IMR-90 (cell line): Measurements from ENCODE around the gene KIRREL1. TPM values are rescaled to one million over a fixed set of nuclear protein-coding genes. Genes with fewer than 3 reads are reported as not detected.

Source experiments
- ATAC-seq: fragments of 200-7000 bp; cut with Tn5 transposase; 2 replicates; pipeline ENCODE4 v1.9.1; 2020; ENCODE audit warnings: low read depth, mild to moderate bottlenecking, moderate library complexity
- BruUV-seq: library from RNA; stranded (reverse); fragments of 400-500 nt; replicated peaks from 2 replicates; lab custom pipeline; 2021; lab: Mats Ljungman, UMichigan
- CTCF ChIA-PET: fragments of 300-600 bp; formaldehyde crosslinking; extraction: SDS; loops from one replicate; lab custom pipeline; 2021; ENCODE audit warnings: antibody characterized with exemption; lab: Yijun Ruan, JAX
- POLR2A ChIA-PET: fragments of 300-600 bp; sonication (Branson Sonifier 250); formaldehyde crosslinking; loops from one replicate; lab custom pipeline; 2022; ENCODE audit warnings: antibody characterized with exemption; ENCODE audit not compliant: unreplicated experiment; lab: Charles Lee
- DNase-seq: peaks from one replicate; pipeline ENCODE4 v3.0.0; 2013
- H2AFZ ChIP-seq: replicated peaks from 2 replicates; pipeline ENCODE3; 2013; ENCODE audit warnings: low read length, mild to moderate bottlenecking; ENCODE audit not compliant: poor library complexity
- H2AK5ac ChIP-seq: 2 replicates; pipeline ENCODE4 v1.6.1; 2013; ENCODE audit warnings: low read depth, low read length, inconsistent platforms
- H2AK9ac ChIP-seq: replicated peaks from 2 replicates; pipeline ENCODE3; 2013; ENCODE audit warnings: mild to moderate bottlenecking, low read depth, low read length, moderate library complexity; ENCODE audit not compliant: poor library complexity
- H2BK120ac ChIP-seq: 2 replicates; pipeline ENCODE4 v1.6.1; 2013; ENCODE audit warnings: low read depth, low read length, inconsistent platforms
- H2BK15ac ChIP-seq: 3 replicates; pipeline ENCODE4 v1.6.1; 2013; ENCODE audit warnings: low read depth, low read length, inconsistent platforms
- H2BK20ac ChIP-seq: 2 replicates; pipeline ENCODE4 v1.6.1; 2013; ENCODE audit warnings: low read depth, mild to moderate bottlenecking, inconsistent platforms, low read length, moderate library complexity
- H2BK5ac ChIP-seq: 2 replicates; pipeline ENCODE4 v1.6.1; 2013; ENCODE audit warnings: mild to moderate bottlenecking, low read depth, low read length, inconsistent platforms; ENCODE audit not compliant: poor library complexity, severe bottlenecking
- H3K14ac ChIP-seq: replicated peaks from 2 replicates; pipeline ENCODE4 v1.6.1; 2013; ENCODE audit warnings: low read depth, low read length, inconsistent platforms
- H3K18ac ChIP-seq: 2 replicates; pipeline ENCODE4 v1.6.1; 2013; ENCODE audit warnings: low read depth, low read length, control low read depth
- H3K23ac ChIP-seq: 2 replicates; pipeline ENCODE4 v1.6.1; 2013; ENCODE audit warnings: low read depth, low read length, inconsistent platforms
- H3K27ac ChIP-seq: 2 replicates; pipeline ENCODE4 v1.5.1; 2013; ENCODE audit warnings: mild to moderate bottlenecking, control low read depth, low read length; ENCODE audit not compliant: insufficient read depth
- H3K27me3 ChIP-seq: 2 replicates; pipeline ENCODE4 v1.6.1; 2013; ENCODE audit warnings: low read length; ENCODE audit not compliant: control insufficient read depth, insufficient read depth
- H3K36me3 ChIP-seq: 2 replicates; pipeline ENCODE4 v1.6.1; 2013; ENCODE audit warnings: low read length, mixed read lengths; ENCODE audit not compliant: control insufficient read depth, insufficient read depth
- H3K4ac ChIP-seq: 2 replicates; pipeline ENCODE4 v1.6.1; 2013; ENCODE audit warnings: low read depth, low read length, inconsistent platforms
- H3K4me1 ChIP-seq: 2 replicates; pipeline ENCODE4 v1.6.1; 2013; ENCODE audit warnings: low read length, mixed read lengths; ENCODE audit not compliant: control insufficient read depth, insufficient read depth
- H3K4me2 ChIP-seq: 2 replicates; pipeline ENCODE4 v1.6.1; 2013; ENCODE audit warnings: low read depth, mild to moderate bottlenecking, control low read depth, low read length, moderate library complexity
- H3K4me3 ChIP-seq: 2 replicates; pipeline ENCODE4 v1.5.1; 2013; ENCODE audit warnings: low read depth, mild to moderate bottlenecking, control low read depth, low read length, moderate library complexity; ENCODE audit not compliant: insufficient read depth
- H3K56ac ChIP-seq: 2 replicates; pipeline ENCODE4 v1.6.1; 2013; ENCODE audit warnings: low read length, inconsistent platforms; ENCODE audit not compliant: insufficient read depth; ENCODE audit errors: extremely low read depth
- H3K79me1 ChIP-seq, 2 experiments: 2 replicates each; pipeline ENCODE4 v1.6.1; 2013; ENCODE audit warnings: low read length in 2 of 2, inconsistent platforms in 1 of 2, low read depth in 1 of 2
- H3K9ac ChIP-seq: 2 replicates; pipeline ENCODE4 v1.6.1; 2013; ENCODE audit warnings: low read depth, low read length, control low read depth
- H3K9me1 ChIP-seq: 2 replicates; pipeline ENCODE4 v1.6.1; 2013; ENCODE audit warnings: low read length, inconsistent platforms; ENCODE audit not compliant: insufficient read depth
- H3K9me3 ChIP-seq: 2 replicates; pipeline ENCODE4 v1.6.1; 2013; ENCODE audit warnings: low read length; ENCODE audit not compliant: control insufficient read depth, insufficient read depth
- H4K20me1 ChIP-seq: 2 replicates; pipeline ENCODE4 v1.6.1; 2013; ENCODE audit warnings: low read length, inconsistent platforms; ENCODE audit not compliant: insufficient read depth
- H4K5ac ChIP-seq: 2 replicates; pipeline ENCODE4 v1.6.1; 2013; ENCODE audit warnings: mild to moderate bottlenecking, low read depth, low read length, control low read depth
- H4K8ac ChIP-seq, 2 experiments: 2 replicates each; pipeline ENCODE4 v1.6.1; 2013; ENCODE audit warnings: low read depth in 2 of 2, low read length in 2 of 2, control low read depth in 1 of 2, inconsistent platforms in 1 of 2
- H4K91ac ChIP-seq: 2 replicates; pipeline ENCODE4 v1.6.1; 2013; ENCODE audit warnings: low read depth, low read length, inconsistent platforms; ENCODE audit not compliant: insufficient read depth
- BHLHE40 ChIP-seq: fragments of 150-350 bp; IDR thresholded peaks from 2 replicates; pipeline ENCODE4 v1.6.1; 2016; ENCODE audit warnings: mild to moderate bottlenecking, low read depth, low read length
- CHD1 ChIP-seq: IDR thresholded peaks from 2 replicates; pipeline ENCODE4 v1.6.1; 2012; ENCODE audit warnings: low read depth, low read length, improper control_type of control experiment
- CTCF ChIP-seq: conservative IDR thresholded peaks from 2 replicates; pipeline ENCODE4 v1.5.1; 2012; ENCODE audit warnings: mild to moderate bottlenecking, low read depth, low read length, improper control_type of control experiment
- FOS ChIP-seq: fragments of 150-350 bp; IDR thresholded peaks from 2 replicates; pipeline ENCODE4 v1.6.1; 2016; ENCODE audit warnings: low read depth, low read length
- MAFK ChIP-seq: IDR thresholded peaks from 2 replicates; pipeline ENCODE4 v1.6.1; 2012; ENCODE audit warnings: low read depth, low read length, improper control_type of control experiment
- MAZ ChIP-seq: IDR thresholded peaks from 2 replicates; pipeline ENCODE4 v1.6.1; 2012; ENCODE audit warnings: low read depth, mild to moderate bottlenecking, low read length, improper control_type of control experiment, moderate library complexity, borderline replicate concordance
- MXI1 ChIP-seq: IDR thresholded peaks from 2 replicates; pipeline ENCODE4 v1.6.1; 2012; ENCODE audit warnings: low read depth, mild to moderate bottlenecking, low read length, moderate library complexity, borderline replicate concordance
- POLR2A ChIP-seq: IDR thresholded peaks from 2 replicates; pipeline ENCODE4 v1.6.1; 2012; ENCODE audit warnings: mild to moderate bottlenecking, low read depth, low read length
- RCOR1 ChIP-seq: IDR thresholded peaks from 2 replicates; pipeline ENCODE4 v1.6.1; 2012; ENCODE audit warnings: mild to moderate bottlenecking, low read length, improper control_type of control experiment; ENCODE audit not compliant: insufficient replicate concordance
- SMC3 ChIP-seq: fragments of 150-350 bp; IDR thresholded peaks from 2 replicates; pipeline ENCODE4 v1.6.1; 2016; ENCODE audit warnings: low read depth, mild to moderate bottlenecking, antibody characterized with exemption, low read length, moderate library complexity
- WGBS, 2 experiments: methylation state at CpG; one replicate each; pipeline versions ENCODE4 v1.1.5 to v1.1.7; 2013; ENCODE audit warnings: missing lambda C conversion rate in 2 of 2; ENCODE audit not compliant: insufficient read length in 1 of 2; ENCODE audit errors: extremely low coverage in 2 of 2; 5-methylcytosine and 5-hydroxymethylcytosine counted together
- dilution Hi-C: fragments of 300-500 bp; cut with HindIII; formaldehyde crosslinking; loops from one replicate; pipeline ENCODE4 v1.14.3; 2018; ENCODE audit warnings: low sequenced_read_pairs; ENCODE audit not compliant: unreplicated experiment
- in situ Hi-C: fragments of 300-500 bp; cut with MboI; formaldehyde crosslinking; loops from 3 replicates; pipeline ENCODE4 v1.14.3; 2019; ENCODE audit warnings: low sequenced_read_pairs, inconsistent platforms, mixed read lengths
- intact Hi-C: fragments of 100-400 bp; cut with micrococcal nuclease; formaldehyde crosslinking; loops from 2 replicates; pipeline ENCODE4 v1.10.0; 2022
- polyA plus RNA-seq, 3 experiments: library from polyadenylated mRNA; depleted of rRNA; stranded (reverse); fragments of >200 nt; gene quantifications; 2 replicates each; pipeline ENCODE4 v1.2.3, GENCODE V29; 2012; ENCODE audit warnings: low replicate concordance in 1 of 3
- total RNA-seq: library from RNA; depleted of rRNA; stranded (reverse); fragments of >200 nt; gene quantifications from 2 replicates; pipeline ENCODE4 v1.2.3, GENCODE V29; 2012
- TF ChIP-seq, protein P1 (sequence below): fragments of 150-350 bp; IDR thresholded peaks from 2 replicates; pipeline ENCODE4 v1.6.1; 2016; ENCODE audit warnings: low read depth, mild to moderate bottlenecking, low read length, moderate library complexity, borderline replicate concordance

The KIRREL1 gene
- total and polyA plus RNA-seq, 2 of the 4 experiments (the other 2 are of a cell fraction): 58.1 to 64.7 TPM

DNA sequence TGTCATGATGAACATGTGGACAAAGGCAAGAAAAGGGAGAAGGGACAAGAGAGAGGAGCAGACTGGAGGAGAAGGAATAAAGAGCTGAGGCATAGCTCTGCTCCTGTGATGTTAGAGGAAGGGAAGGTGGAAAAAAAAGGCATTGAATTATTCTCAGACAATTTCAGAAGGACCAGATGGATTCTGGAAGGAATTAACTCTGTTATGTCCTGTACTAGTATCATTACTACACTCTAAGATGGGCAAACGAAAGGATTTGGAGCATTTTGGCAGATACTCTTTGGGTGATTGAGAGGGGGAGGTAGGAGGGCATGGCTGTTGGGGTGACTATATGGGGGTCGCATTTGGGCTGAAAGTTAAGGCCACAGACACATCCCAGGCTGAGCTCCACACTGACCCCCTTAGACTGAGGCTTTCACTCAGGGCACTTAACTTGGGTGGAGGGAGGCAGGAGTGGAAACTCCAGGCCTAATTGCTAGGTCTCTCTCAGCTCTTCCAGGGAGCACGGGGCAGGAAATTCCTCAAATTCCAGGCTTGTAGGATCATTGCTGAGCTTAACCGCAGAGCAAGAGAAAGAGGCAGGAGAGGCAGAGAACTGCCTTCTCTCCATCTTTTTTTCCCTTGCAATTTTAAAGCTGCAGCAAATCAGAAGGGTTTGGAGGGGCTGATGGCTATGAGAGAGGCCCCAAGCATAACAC is 25.9 kb downstream of the KIRREL1 start (continued):
- TF ChIP-seq MAFK: no peak
- TF ChIP-seq BHLHE40: peak; percentile 86

DNA sequence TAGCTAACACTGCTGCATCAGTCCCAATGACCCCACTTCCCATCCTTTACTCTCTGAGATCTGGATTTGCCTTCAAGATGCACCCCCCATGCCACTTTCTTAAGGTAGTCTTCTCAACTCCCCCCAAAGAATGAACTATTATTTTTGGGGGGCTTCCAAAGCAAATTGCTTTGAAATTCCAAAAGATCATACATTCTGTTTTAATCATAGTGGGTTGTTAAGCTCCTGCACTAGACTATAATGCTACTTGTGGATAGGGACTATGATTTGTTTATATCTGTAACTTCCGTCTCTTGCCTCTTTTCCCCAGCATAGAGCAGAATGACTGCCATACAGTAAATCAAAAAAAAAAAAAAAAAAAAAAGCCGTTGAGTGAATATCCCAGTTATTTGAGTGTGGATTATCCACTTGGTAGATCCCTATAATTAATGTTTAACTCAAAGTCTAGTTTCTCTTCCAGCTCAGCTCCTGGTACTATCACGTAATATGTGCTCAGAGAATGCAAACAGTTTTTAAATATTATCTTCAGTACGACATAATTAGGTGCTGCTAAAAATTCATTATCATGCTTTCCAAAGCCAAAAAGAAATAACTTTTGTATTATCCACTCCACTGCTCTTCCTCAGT is 26.9 kb downstream of the KIRREL1 start:
- Histone ChIP-seq H4K20me1 (no peaks in the 10 kb centered on the region; the same call in 1 of the 2 replicates), H4K8ac (peak overlapping the region; percentile 99), H3K27ac (peak overlapping the region; percentile 97), H4K5ac (peak overlapping the region; percentile 100), H3K4me3 (no peak overlapping the region), H2AK5ac (peak overlapping the region; percentile 99), H3K23ac (peak overlapping the region; percentile 99), H3K4ac (peak overlapping the region; percentile 99), H2AK9ac (peak overlapping the region; percentile 85), H4K91ac (peak overlapping the region; percentile 100), H2BK20ac (peak overlapping the region; percentile 99), H3K56ac (peak overlapping the region; percentile 99), H2AFZ (no peak overlapping the region), H3K9me1 (peaks cover 31% of the 10 kb centered on the region), H2BK5ac (peak overlapping the region; percentile 96), H3K4me2 (peak overlapping the region; percentile 70), H3K14ac (peak overlapping the region; percentile 98), H3K4me1 (peaks cover 53% of the 10 kb centered on the region), H3K9me3 (no peaks in the 10 kb centered on the region), H2BK15ac (peak overlapping the region; percentile 100), H2BK120ac (peak overlapping the region; percentile 99), H3K36me3 (peaks cover 8% of the 10 kb centered on the region), H3K9ac (peak overlapping the region; percentile 78), H3K18ac (peak overlapping the region; percentile 100), H3K27me3 (no peaks in the 10 kb centered on the region), H3K79me1 (peaks cover 26 to 81% of the 10 kb centered on the region in 2 experiments)
- BruUV-seq: no TSS peak
- ATAC-seq: no peak
- DNase-seq: no peak
- ChIA-PET CTCF (interaction anchor here (0.7 to 1.5 kb wide), 4 partner anchors 17 to 51 kb away, joined by 3 to 8 read pairs (median 3); no protein-coding TSS in a partner anchor), POLR2A (interaction anchor here (0.5 to 2.2 kb wide), 4 partner anchors 9 to 83 kb away, joined by 4 to 25 read pairs (median 9); no protein-coding TSS in a partner anchor)
- intact Hi-C loops: loop anchor here (2.0 kb wide), 1 partner anchor 16 kb away; no protein-coding TSS in a partner anchor
- dilution Hi-C loops: no loop called here
- in situ Hi-C loops: no loop called here
- WGBS, 2 experiments: no CpG with 5 or more reads among the region's 4 CpGs
- TF ChIP-seq RCOR1 (no peak), MAZ (no peak), POLR2A (no peak), MXI1 (no peak), CHD1 (no peak), SMC3 (no peak), MAFK (no peak), FOS (no peak), CTCF (no peak)
- TF ChIP-seq, protein P1, sequence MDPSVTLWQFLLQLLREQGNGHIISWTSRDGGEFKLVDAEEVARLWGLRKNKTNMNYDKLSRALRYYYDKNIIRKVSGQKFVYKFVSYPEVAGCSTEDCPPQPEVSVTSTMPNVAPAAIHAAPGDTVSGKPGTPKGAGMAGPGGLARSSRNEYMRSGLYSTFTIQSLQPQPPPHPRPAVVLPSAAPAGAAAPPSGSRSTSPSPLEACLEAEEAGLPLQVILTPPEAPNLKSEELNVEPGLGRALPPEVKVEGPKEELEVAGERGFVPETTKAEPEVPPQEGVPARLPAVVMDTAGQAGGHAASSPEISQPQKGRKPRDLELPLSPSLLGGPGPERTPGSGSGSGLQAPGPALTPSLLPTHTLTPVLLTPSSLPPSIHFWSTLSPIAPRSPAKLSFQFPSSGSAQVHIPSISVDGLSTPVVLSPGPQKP: no peak
